ENCODE results near the gene PRCP. TPM values are rescaled to one million over a fixed set of nuclear protein-coding genes. Genes with fewer than 3 reads are reported as not detected.

Gene PRCP
- not detected for polyA plus RNA-seq (2012; ENCODE audit: insufficient read length, low read depth)

DNA sequence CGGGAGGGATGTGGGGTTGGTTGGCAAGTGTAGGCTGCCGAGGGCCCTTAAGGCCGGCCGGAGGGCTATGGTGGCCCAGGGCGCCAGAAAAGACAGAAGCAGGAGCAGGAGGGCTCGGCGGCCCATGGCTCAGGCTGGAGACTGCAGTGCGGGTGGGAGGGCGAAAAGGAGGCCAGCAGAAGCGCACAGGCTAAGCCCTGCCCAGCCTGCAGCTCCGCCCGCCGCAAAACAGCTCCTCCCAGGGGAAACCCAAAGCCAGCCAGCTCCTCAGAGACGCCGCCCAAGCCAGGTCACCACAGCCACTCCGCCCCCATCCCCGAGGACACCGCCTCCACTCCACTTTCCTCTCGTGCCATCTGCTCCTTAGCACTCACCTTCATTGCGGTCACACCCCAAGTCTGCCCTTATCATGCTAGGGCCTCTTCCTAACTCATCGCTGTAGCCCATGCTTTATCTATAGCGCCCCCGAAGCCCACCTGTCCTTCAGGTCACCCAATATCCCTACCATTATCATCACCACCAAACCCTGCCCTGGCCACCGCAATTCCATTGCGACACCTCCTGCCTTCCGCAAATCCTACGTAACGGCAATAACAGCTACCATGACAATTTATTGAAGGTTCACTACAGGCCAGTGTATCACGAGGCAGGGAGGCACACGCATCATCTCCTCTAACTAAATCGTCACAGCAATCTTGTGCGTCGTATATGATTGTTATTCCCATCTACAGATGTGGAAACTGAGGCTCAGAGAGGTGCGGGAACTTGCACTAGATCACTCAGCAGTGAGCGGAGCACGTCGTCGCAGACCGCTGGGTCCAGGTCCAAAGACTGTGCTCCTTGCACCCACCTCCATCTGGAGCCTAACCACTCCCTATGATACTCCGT lies at the start of gene PRCP:
Gene PRCP (minus strand): TSS at position 154 of the 888 bp plus-strand sequence. CDS start 28 bp downstream, at position 126.
- no peak for TF ChIP-seq TAF1 (IDR thresholded peaks at IDR 0.05; ENCODE audit: borderline replicate concordance, insufficient read depth, low read length)
- TF ChIP-seq, protein P1, sequence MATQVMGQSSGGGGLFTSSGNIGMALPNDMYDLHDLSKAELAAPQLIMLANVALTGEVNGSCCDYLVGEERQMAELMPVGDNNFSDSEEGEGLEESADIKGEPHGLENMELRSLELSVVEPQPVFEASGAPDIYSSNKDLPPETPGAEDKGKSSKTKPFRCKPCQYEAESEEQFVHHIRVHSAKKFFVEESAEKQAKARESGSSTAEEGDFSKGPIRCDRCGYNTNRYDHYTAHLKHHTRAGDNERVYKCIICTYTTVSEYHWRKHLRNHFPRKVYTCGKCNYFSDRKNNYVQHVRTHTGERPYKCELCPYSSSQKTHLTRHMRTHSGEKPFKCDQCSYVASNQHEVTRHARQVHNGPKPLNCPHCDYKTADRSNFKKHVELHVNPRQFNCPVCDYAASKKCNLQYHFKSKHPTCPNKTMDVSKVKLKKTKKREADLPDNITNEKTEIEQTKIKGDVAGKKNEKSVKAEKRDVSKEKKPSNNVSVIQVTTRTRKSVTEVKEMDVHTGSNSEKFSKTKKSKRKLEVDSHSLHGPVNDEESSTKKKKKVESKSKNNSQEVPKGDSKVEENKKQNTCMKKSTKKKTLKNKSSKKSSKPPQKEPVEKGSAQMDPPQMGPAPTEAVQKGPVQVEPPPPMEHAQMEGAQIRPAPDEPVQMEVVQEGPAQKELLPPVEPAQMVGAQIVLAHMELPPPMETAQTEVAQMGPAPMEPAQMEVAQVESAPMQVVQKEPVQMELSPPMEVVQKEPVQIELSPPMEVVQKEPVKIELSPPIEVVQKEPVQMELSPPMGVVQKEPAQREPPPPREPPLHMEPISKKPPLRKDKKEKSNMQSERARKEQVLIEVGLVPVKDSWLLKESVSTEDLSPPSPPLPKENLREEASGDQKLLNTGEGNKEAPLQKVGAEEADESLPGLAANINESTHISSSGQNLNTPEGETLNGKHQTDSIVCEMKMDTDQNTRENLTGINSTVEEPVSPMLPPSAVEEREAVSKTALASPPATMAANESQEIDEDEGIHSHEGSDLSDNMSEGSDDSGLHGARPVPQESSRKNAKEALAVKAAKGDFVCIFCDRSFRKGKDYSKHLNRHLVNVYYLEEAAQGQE (IDR thresholded peaks at IDR 0.05; ENCODE audit: insufficient read depth in 1 of 2, low read depth in 2 of 2, low read length in 2 of 2), result no peak
- no peak for TF ChIP-seq FOXP2 (optimal IDR thresholded peaks at IDR 0.05; ENCODE audit: borderline replicate concordance, extremely low read depth, extremely low read length, insufficient read depth)
- TF ChIP-seq POLR2AphosphoS5 (IDR thresholded peaks at IDR 0.05; ENCODE audit: low read depth, low read length), result no peak
- no peak for TF ChIP-seq SIN3A (IDR thresholded peaks at IDR 0.05; ENCODE audit: borderline replicate concordance, insufficient read depth, low read length)

DNA sequence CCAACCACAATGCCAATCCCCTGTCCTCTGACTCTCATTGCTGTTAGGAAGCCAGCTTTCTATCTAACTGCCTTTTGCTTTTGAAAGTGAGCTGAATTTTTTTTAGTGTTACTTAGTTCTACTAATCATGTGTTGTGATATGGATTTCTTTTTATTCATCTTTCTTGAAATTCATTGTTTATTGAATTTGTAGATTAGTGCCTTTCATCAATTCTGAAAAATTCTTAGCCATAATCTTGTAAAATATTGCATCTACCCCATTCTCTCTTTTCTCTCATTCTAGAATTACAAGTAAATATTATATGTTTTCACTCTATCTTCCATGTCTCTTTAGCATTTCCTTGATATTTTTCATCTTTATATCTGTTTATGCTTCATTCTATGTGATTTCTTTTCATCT lies 49.1 kb upstream of the PRCP start:
- TF ChIP-seq POLR2AphosphoS5 (IDR thresholded peaks at IDR 0.05; ENCODE audit: low read depth, low read length) (no peak), SIN3A (IDR thresholded peaks at IDR 0.05; ENCODE audit: borderline replicate concordance, insufficient read depth, low read length) (no peak), FOXP2 (optimal IDR thresholded peaks at IDR 0.05; ENCODE audit: borderline replicate concordance, extremely low read depth, extremely low read length, insufficient read depth) (no peak), TAF1 (IDR thresholded peaks at IDR 0.05; ENCODE audit: borderline replicate concordance, insufficient read depth, low read length) (no peak)
- TF ChIP-seq, protein P1 (IDR thresholded peaks at IDR 0.05; ENCODE audit: insufficient read depth in 1 of 2, low read depth in 2 of 2, low read length in 2 of 2), result no peak

DNA sequence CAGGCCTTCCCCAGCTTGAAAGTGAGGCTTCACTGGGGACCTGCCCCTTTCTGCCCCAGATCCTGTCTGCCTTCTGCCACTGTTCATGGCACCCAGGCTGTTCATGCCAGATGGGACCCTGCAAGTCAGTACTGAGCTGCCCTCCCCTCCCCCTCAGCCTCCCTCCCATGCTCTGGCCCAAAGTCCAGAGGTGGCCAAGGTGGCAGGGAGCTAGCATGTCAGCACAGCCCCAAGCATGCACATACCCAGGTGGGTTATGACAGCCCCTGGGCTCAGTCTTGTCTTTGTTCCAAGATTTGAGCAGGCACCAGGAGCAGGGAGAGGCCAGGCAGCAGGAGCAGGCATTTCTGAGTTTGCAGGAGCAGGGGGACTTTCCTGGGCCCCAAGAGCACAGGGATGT lies 45.5 kb upstream of the PRCP start:
- TF ChIP-seq, protein P1 (IDR thresholded peaks at IDR 0.05; ENCODE audit: insufficient read depth in 1 of 2, low read depth in 2 of 2, low read length in 2 of 2), result no peak
- TF ChIP-seq SIN3A (IDR thresholded peaks at IDR 0.05; ENCODE audit: borderline replicate concordance, insufficient read depth, low read length) (no peak), FOXP2 (optimal IDR thresholded peaks at IDR 0.05; ENCODE audit: borderline replicate concordance, extremely low read depth, extremely low read length, insufficient read depth) (no peak), POLR2AphosphoS5 (IDR thresholded peaks at IDR 0.05; ENCODE audit: low read depth, low read length) (no peak), TAF1 (IDR thresholded peaks at IDR 0.05; ENCODE audit: borderline replicate concordance, insufficient read depth, low read length) (no peak)

DNA sequence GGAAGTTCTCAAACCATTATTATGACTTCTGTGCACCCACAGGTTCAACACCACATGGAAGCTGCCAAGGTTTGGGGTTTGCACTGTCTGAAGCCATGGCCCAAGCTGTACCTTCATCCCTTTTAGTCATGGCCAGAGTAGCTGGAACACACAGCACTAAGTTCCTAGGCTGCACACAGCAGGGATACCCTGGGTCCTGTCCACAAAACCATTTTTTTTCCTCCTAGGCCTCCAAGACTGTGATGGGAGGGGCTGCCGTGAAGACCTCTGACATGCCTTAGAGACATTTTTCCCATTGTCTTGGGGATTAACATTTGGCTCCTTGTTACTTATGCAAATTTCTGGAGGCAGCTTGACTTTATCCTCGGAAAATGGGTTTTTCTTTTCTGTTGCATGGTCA lies 44.0 kb upstream of the PRCP start:
- TF ChIP-seq POLR2AphosphoS5 (IDR thresholded peaks at IDR 0.05; ENCODE audit: low read depth, low read length) (no peak), SIN3A (IDR thresholded peaks at IDR 0.05; ENCODE audit: borderline replicate concordance, insufficient read depth, low read length) (no peak), FOXP2 (optimal IDR thresholded peaks at IDR 0.05; ENCODE audit: borderline replicate concordance, extremely low read depth, extremely low read length, insufficient read depth) (no peak), TAF1 (IDR thresholded peaks at IDR 0.05; ENCODE audit: borderline replicate concordance, insufficient read depth, low read length) (no peak)
- TF ChIP-seq, protein P1 (IDR thresholded peaks at IDR 0.05; ENCODE audit: insufficient read depth in 1 of 2, low read depth in 2 of 2, low read length in 2 of 2), result no peak
